Prostate gland (tissue), 2 donors: ENCODE data around the gene PRR5. TPM values are rescaled to one million over a fixed set of nuclear protein-coding genes. Genes with fewer than 3 reads are reported as not detected.
"Not testable (repeated sequence)": the region's sequence is repeated elsewhere in the genome, so short reads cannot be mapped to it uniquely, and the experiment has no call there.

Experiments
- DNase-seq: peaks from one replicate; pipeline ENCODE4 v3.0.0-alpha.2; 2019; ENCODE audit warnings: low spot score
- H3K27ac ChIP-seq, 2 donors: fragments of 200-600 bp; sonication (generic); 2 replicates each; pipeline ENCODE4 v1.5.1; 2017 to 2019
- H3K27me3 ChIP-seq: fragments of 200-600 bp; sonication (generic); replicated peaks from 2 replicates; pipeline ENCODE4 v1.5.1; 2019; ENCODE audit not compliant: insufficient read depth
- H3K36me3 ChIP-seq, 2 donors: fragments of 200-600 bp; sonication (generic); 1 replicate in 1 of 2; 2 replicates in 1 of 2; pipeline versions ENCODE4 v1.5.1 to v1.8.1; 2017 to 2019
- H3K4me1 ChIP-seq: fragments of 200-600 bp; sonication (generic); replicated peaks from 2 replicates; pipeline ENCODE4 v1.5.1; 2019
- H3K4me3 ChIP-seq, 2 donors: fragments of 200-600 bp; sonication (generic); 2 replicates each; pipeline ENCODE4 v1.5.1; 2017 to 2019
- H3K9me3 ChIP-seq: fragments of 200-600 bp; sonication (generic); 2 replicates; pipeline ENCODE4 v1.5.1; 2017
- POLR2A ChIP-seq: fragments of 450-650 bp; IDR thresholded peaks from one replicate; pipeline ENCODE4 v1.6.1; 2016; ENCODE audit warnings: antibody characterized with exemption, mild to moderate bottlenecking
- POLR2AphosphoS5 ChIP-seq: sonication (generic); formaldehyde crosslinking; IDR thresholded peaks from one replicate; pipeline ENCODE4 v1.6.1; 2017; ENCODE audit warnings: antibody characterized with exemption
- WGBS: methylation state at CpG from one replicate; pipeline ENCODE4 v1.1.5; 2018; 5-methylcytosine and 5-hydroxymethylcytosine counted together
- intact Hi-C: fragments of 100-400 bp; cut with DNase I; formaldehyde crosslinking; loops from one replicate; pipeline ENCODE4 v1.14.2; 2022
- total RNA-seq, 2 donors: library from RNA; depleted of rRNA; stranded (reverse); fragments of >200 nt; gene quantifications; one replicate each; pipeline ENCODE4 v1.1.0, GENCODE V29; 2016
- TF ChIP-seq, protein P1 (sequence below), 4 experiments: fragments of 200-600 bp in 2 of 4; fragments of 450-650 bp in 2 of 4; sonication (generic) in 2 of 4; IDR thresholded peaks; 1 replicate in 3 of 4; 2 replicates in 1 of 4; pipeline ENCODE4 v1.5.1; 2016 to 2019; ENCODE audit warnings: antibody characterized with exemption in 4 of 4, mild to moderate bottlenecking in 2 of 4, moderate library complexity in 2 of 4

The PRR5 gene, protein sequence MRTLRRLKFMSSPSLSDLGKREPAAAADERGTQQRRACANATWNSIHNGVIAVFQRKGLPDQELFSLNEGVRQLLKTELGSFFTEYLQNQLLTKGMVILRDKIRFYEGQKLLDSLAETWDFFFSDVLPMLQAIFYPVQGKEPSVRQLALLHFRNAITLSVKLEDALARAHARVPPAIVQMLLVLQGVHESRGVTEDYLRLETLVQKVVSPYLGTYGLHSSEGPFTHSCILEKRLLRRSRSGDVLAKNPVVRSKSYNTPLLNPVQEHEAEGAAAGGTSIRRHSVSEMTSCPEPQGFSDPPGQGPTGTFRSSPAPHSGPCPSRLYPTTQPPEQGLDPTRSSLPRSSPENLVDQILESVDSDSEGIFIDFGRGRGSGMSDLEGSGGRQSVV
- 10 to 100 TPM; 47.8 to 56.5 TPM for total RNA-seq

GRCh38 chr22:44701824-44702478 is at the start of gene PRR5:
Gene PRR5 (plus strand): TSS chr22:44702204. CDS start chr22:44702475, 271 bp downstream.
- TF ChIP-seq POLR2AphosphoS5 (no peak), POLR2A (no peak)
- TF ChIP-seq, protein P1, sequence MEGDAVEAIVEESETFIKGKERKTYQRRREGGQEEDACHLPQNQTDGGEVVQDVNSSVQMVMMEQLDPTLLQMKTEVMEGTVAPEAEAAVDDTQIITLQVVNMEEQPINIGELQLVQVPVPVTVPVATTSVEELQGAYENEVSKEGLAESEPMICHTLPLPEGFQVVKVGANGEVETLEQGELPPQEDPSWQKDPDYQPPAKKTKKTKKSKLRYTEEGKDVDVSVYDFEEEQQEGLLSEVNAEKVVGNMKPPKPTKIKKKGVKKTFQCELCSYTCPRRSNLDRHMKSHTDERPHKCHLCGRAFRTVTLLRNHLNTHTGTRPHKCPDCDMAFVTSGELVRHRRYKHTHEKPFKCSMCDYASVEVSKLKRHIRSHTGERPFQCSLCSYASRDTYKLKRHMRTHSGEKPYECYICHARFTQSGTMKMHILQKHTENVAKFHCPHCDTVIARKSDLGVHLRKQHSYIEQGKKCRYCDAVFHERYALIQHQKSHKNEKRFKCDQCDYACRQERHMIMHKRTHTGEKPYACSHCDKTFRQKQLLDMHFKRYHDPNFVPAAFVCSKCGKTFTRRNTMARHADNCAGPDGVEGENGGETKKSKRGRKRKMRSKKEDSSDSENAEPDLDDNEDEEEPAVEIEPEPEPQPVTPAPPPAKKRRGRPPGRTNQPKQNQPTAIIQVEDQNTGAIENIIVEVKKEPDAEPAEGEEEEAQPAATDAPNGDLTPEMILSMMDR (IDR thresholded peaks at IDR 0.05), result no peak
- peak; percentile 68 for DNase-seq
- H3K4me3 ChIP-seq, result peak within 1 kb of the TSS; percentile 55 to 63
- 2% methylated on average over 49 of the region's 88 CpGs for WGBS
- no peaks in the 10 kb centered on the region for H3K36me3 ChIP-seq
- intact Hi-C loops, result no loop called here
- H3K27ac ChIP-seq, result peak within 1 kb of the TSS; percentile 26 to 57
- no peaks in the 10 kb centered on the region for H3K9me3 ChIP-seq
- no peaks in the 10 kb centered on the region for H3K27me3 ChIP-seq
- peaks cover 12% of the 10 kb centered on the region for H3K4me1 ChIP-seq

DNA sequence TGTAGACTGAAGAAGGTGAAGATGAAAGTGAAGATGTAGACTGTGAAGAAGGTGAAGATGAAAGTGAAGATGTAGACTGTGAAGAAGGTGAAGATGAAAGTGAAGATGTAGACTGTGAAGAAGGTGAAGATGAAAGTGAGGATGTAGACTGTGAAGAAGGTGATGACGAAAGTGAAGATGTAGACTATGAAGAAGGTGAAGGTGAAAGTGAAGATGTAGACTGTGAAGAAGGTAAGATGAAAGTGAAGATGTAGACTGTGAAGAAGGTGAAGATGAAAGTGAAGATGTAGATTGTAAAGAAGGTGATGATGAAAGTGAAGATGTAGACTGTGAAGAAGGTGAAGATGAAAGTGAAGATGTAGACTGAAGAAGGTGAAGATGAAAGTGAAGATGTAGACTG is 49.1 kb upstream of the PRR5 start:
- 94% methylated on average over 1 of the region's 1 CpG for WGBS

DNA sequence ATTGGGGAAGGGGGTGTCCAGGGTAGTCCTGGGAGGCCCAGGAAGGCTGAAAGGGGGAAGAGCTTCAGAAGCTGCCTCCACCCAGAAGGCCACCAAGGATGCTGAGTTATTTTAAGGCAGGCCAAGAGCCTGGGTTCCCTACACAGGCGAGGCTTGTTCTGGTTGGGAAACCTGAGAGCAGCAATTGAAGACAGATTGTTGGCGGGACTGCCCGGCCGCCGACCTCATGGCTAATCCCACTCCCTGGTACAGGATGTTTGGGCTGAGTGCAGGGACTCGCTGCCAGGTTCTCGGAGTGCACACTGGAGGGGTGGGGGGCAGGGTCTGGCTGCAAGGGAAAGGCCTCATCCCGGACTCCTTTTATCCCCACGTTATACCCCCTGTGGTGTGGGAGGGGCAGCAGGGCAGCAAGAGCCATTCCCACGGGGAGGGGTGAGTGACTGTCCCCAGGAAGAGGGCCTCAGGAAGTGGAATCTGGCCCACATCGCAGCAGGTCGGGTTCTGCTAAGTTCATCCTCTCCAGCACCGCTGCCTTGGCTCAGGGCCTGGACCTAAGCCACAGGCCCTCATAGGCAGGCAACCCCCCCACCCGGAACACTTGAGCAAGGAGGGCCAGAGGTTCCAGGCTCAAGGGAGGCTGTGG is 43.6 kb upstream of the PRR5 start:
- H3K27ac ChIP-seq, result peak overlapping the region; percentile 51 to 56
- H3K4me3 ChIP-seq, result no peak overlapping the region
- 15% methylated on average over 14 of the region's 14 CpGs for WGBS
- no peaks in the 10 kb centered on the region for H3K9me3 ChIP-seq
- DNase-seq, result no peak
- no peak for TF ChIP-seq POLR2AphosphoS5
- TF ChIP-seq POLR2A, result no peak
- TF ChIP-seq, protein P1 (IDR thresholded peaks at IDR 0.05), result no peak
- H3K4me1 ChIP-seq, result no peaks in the 10 kb centered on the region
- intact Hi-C loops, result no loop called here
- no peaks in the 10 kb centered on the region for H3K27me3 ChIP-seq
- H3K36me3 ChIP-seq, result no peaks in the 10 kb centered on the region

More for the DNA sequence above, 49.1 kb upstream of the PRR5 start:
- H3K9me3 ChIP-seq, H3K4me3 ChIP-seq, H3K36me3 ChIP-seq, H3K4me1 ChIP-seq, DNase-seq, H3K27ac ChIP-seq, intact Hi-C loops, H3K27me3 ChIP-seq: not testable (repeated sequence)

- H3K27me3 ChIP-seq, result no peaks in the 10 kb centered on the region
- no peak for TF ChIP-seq POLR2A
- H3K9me3 ChIP-seq, result no peaks in the 10 kb centered on the region
- no peaks in the 10 kb centered on the region for H3K4me1 ChIP-seq
- WGBS, result 27% methylated on average over 6 of the region's 6 CpGs
- intact Hi-C loops, result no loop called here
- H3K27ac ChIP-seq, result peak overlapping the region; percentile 46 to 56
- no peak for DNase-seq
- H3K36me3 ChIP-seq, result no peaks in the 10 kb centered on the region
- no peak overlapping the region for H3K4me3 ChIP-seq
These were observed 42.9 kb upstream of the PRR5 start for GRCh38 chr22:44659140-44659539.

DNA sequence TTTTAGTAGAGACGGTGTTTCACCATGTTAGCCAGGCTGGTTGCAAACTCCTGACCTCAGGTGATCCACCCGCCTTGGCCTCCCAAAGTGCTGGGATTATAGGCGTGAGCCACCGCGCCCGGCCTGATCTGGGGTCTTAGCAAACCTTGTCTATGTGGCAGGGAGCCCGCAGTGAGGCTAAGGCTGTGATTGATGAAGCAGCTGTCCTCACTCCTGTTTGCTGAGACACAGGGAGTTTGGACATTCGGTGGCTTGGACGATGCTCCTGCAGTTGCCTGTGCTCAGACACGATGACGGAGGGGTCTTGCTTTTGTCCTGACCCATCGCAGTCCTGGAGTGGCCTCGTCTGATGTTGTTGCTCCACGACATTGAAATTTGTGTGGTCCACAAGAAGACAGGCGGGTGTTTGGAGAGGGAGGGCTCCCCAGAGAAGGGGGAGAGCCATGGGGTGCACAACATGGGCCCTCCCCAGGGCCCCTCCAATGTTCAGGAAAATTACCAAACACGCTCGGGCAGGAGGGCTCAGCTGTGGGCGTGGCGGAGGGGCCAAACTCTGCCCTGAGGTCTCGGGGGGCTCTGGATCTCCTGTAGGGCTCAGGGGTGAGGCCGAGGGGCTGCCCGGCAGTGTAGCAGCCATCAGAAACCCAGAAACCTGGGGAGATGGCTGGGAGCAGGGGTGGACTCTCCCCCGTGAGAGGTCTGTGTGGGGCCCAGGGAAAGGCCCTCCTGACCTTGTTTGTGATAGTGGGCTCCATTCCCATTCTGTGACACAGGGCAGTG is 41.8 kb upstream of the PRR5 start:
- no peak overlapping the region for H3K27ac ChIP-seq
- intact Hi-C loops, result no loop called here
- H3K4me3 ChIP-seq, result no peak overlapping the region
- 88% methylated on average over 23 of the region's 23 CpGs for WGBS
- TF ChIP-seq, protein P1 (IDR thresholded peaks at IDR 0.05), result no peak
- TF ChIP-seq POLR2A (no peak), POLR2AphosphoS5 (no peak)
- H3K36me3 ChIP-seq, result no peaks in the 10 kb centered on the region
- no peaks in the 10 kb centered on the region for H3K4me1 ChIP-seq
- no peaks in the 10 kb centered on the region for H3K9me3 ChIP-seq
- DNase-seq, result no peak
- no peaks in the 10 kb centered on the region for H3K27me3 ChIP-seq
